H1 (cell line): Measurements from ENCODE around the gene EPN3. TPM values are rescaled to one million over a fixed set of nuclear protein-coding genes. Genes with fewer than 3 reads are reported as not detected.

Source experiments
- ASH2L ChIP-seq: fragments of 200-600, 300-600 bp; sonication (generic); IDR thresholded peaks from one replicate; pipeline ENCODE4 v1.7.1; 2017; ENCODE audit warnings: low read length
- ATF3 ChIP-seq: IDR thresholded peaks from 2 replicates; pipeline ENCODE4 v1.6.1; 2011; ENCODE audit warnings: low read depth, mild to moderate bottlenecking, low read length; ENCODE audit not compliant: insufficient read depth
- BRCA1 ChIP-seq: IDR thresholded peaks from 2 replicates; pipeline ENCODE4 v1.6.1; 2012; ENCODE audit warnings: low read depth, low read length, improper control_type of control experiment
- KDM5A ChIP-seq: fragments of 200-600 bp; IDR thresholded peaks from 2 replicates; pipeline ENCODE4 v1.7.1; 2012; ENCODE audit warnings: mild to moderate bottlenecking, low read length, inconsistent platforms, mixed read lengths
- NANOG ChIP-seq: IDR thresholded peaks from 2 replicates; pipeline ENCODE4 v1.6.1; 2011; ENCODE audit warnings: low read length, low read depth, mild to moderate bottlenecking, inconsistent platforms; ENCODE audit not compliant: insufficient read depth, poor library complexity, severe bottlenecking
- POLR2A ChIP-seq, 2 experiments: IDR thresholded peaks; 1 replicate in 1 of 2; 2 replicates in 1 of 2; pipeline ENCODE4 v1.6.1; 2011; ENCODE audit warnings: low read depth in 2 of 2, low read length in 2 of 2, mild to moderate bottlenecking in 2 of 2; ENCODE audit errors: control extremely low read depth in 1 of 2
- SIRT6 ChIP-seq: IDR thresholded peaks from one replicate; pipeline ENCODE4 v1.7.1; 2012; ENCODE audit warnings: low read length, inconsistent platforms
- SP4 ChIP-seq: IDR thresholded peaks from 2 replicates; pipeline ENCODE4 v1.6.1; 2012; ENCODE audit warnings: low read length, inconsistent platforms
- SUZ12 ChIP-seq: fragments of 200-600 bp; sonication (generic); IDR thresholded peaks from 2 replicates; pipeline ENCODE4 v1.6.1; 2012; ENCODE audit warnings: mild to moderate bottlenecking, inconsistent platforms, low read length, moderate library complexity, mixed read lengths
- TAF1 ChIP-seq: IDR thresholded peaks from 2 replicates; pipeline ENCODE4 v1.6.1; 2011; ENCODE audit warnings: mild to moderate bottlenecking, low read depth, low read length
- TBP ChIP-seq: IDR thresholded peaks from 2 replicates; pipeline ENCODE4 v1.6.1; 2011; ENCODE audit warnings: low read depth, low read length, improper control_type of control experiment
- polyA plus RNA-seq, 7 experiments: library from polyadenylated mRNA; depleted of rRNA in 3 of 7; stranded (reverse) in 5 of 7; unstranded in 2 of 7; fragments of >200 nt in 5 of 7; fragments of 200-250 nt in 2 of 7; gene quantifications; 1 replicate in 5 of 7; 2 replicates in 1 of 7; 4 replicates in 1 of 7; pipeline versions ENCODE4 v1.2.1 to v1.2.3, GENCODE V29; 2011 to 2013; ENCODE audit warnings: missing spikeins in 2 of 7, mixed read lengths in 2 of 7
- total RNA-seq: library from RNA; stranded (reverse); fragmentation: NEBNext Ultra II Directional; extraction: Animal tissue kit (Norgen Biotek cat#: 25700); gene quantifications from 2 replicates; pipeline ENCODE4 v1.2.1, GENCODE V29; 2021
- TF ChIP-seq, protein P1 (sequence below): IDR thresholded peaks from 2 replicates; pipeline ENCODE4 v1.6.1; 2012; ENCODE audit warnings: inconsistent platforms
- TF ChIP-seq, protein P2 (sequence below): fragments of 300-600 bp; sonication (generic); IDR thresholded peaks from 2 replicates; pipeline ENCODE4 v1.7.1; 2012; ENCODE audit warnings: low read length, moderate library complexity, mild to moderate bottlenecking, inconsistent platforms; ENCODE audit not compliant: insufficient replicate concordance

EPN3 gene
- total and polyA plus RNA-seq, 2 of the 8 experiments (the other 6 are each of a cell fraction or from before 2014, with no cell fraction given) = 6.7 to 7.9 TPM

DNA sequence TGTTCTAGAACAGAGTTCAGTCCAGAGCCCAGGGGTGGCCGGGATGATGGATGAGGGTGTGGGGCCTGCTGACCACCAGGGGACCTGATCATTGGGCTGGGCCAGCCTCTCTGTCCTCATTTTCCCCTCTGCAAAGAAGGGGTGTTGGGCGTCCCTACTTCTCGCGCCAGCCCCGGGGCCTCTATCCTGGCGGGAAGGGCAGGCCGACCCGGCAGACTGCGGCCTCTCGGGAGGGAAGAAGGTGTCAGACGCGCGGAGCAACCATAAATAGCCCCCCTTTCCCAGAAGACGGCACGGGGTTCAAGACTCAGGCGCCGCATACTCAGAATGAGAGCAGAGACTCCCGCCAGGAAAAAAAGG is 26.0 kb downstream of the EPN3 start (continued):
- TF ChIP-seq TBP (no peak), ATF3 (no peak), BRCA1 (no peak), TAF1 (no peak), SUZ12 (0 out of 2 replicates have a peak, but pooled peaks have one; percentile 4), SP4 (no peak), SIRT6 (no peak), ASH2L (no peak), POLR2A (IDR thresholded peaks at IDR 0.05; ENCODE audit: control extremely low read depth in 1 of 2, low read depth in 2 of 2, low read length in 2 of 2) (no peak), NANOG (no peak), KDM5A (no peak)
- TF ChIP-seq, protein P1, sequence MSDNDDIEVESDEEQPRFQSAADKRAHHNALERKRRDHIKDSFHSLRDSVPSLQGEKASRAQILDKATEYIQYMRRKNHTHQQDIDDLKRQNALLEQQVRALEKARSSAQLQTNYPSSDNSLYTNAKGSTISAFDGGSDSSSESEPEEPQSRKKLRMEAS = no peak
- TF ChIP-seq, protein P2, sequence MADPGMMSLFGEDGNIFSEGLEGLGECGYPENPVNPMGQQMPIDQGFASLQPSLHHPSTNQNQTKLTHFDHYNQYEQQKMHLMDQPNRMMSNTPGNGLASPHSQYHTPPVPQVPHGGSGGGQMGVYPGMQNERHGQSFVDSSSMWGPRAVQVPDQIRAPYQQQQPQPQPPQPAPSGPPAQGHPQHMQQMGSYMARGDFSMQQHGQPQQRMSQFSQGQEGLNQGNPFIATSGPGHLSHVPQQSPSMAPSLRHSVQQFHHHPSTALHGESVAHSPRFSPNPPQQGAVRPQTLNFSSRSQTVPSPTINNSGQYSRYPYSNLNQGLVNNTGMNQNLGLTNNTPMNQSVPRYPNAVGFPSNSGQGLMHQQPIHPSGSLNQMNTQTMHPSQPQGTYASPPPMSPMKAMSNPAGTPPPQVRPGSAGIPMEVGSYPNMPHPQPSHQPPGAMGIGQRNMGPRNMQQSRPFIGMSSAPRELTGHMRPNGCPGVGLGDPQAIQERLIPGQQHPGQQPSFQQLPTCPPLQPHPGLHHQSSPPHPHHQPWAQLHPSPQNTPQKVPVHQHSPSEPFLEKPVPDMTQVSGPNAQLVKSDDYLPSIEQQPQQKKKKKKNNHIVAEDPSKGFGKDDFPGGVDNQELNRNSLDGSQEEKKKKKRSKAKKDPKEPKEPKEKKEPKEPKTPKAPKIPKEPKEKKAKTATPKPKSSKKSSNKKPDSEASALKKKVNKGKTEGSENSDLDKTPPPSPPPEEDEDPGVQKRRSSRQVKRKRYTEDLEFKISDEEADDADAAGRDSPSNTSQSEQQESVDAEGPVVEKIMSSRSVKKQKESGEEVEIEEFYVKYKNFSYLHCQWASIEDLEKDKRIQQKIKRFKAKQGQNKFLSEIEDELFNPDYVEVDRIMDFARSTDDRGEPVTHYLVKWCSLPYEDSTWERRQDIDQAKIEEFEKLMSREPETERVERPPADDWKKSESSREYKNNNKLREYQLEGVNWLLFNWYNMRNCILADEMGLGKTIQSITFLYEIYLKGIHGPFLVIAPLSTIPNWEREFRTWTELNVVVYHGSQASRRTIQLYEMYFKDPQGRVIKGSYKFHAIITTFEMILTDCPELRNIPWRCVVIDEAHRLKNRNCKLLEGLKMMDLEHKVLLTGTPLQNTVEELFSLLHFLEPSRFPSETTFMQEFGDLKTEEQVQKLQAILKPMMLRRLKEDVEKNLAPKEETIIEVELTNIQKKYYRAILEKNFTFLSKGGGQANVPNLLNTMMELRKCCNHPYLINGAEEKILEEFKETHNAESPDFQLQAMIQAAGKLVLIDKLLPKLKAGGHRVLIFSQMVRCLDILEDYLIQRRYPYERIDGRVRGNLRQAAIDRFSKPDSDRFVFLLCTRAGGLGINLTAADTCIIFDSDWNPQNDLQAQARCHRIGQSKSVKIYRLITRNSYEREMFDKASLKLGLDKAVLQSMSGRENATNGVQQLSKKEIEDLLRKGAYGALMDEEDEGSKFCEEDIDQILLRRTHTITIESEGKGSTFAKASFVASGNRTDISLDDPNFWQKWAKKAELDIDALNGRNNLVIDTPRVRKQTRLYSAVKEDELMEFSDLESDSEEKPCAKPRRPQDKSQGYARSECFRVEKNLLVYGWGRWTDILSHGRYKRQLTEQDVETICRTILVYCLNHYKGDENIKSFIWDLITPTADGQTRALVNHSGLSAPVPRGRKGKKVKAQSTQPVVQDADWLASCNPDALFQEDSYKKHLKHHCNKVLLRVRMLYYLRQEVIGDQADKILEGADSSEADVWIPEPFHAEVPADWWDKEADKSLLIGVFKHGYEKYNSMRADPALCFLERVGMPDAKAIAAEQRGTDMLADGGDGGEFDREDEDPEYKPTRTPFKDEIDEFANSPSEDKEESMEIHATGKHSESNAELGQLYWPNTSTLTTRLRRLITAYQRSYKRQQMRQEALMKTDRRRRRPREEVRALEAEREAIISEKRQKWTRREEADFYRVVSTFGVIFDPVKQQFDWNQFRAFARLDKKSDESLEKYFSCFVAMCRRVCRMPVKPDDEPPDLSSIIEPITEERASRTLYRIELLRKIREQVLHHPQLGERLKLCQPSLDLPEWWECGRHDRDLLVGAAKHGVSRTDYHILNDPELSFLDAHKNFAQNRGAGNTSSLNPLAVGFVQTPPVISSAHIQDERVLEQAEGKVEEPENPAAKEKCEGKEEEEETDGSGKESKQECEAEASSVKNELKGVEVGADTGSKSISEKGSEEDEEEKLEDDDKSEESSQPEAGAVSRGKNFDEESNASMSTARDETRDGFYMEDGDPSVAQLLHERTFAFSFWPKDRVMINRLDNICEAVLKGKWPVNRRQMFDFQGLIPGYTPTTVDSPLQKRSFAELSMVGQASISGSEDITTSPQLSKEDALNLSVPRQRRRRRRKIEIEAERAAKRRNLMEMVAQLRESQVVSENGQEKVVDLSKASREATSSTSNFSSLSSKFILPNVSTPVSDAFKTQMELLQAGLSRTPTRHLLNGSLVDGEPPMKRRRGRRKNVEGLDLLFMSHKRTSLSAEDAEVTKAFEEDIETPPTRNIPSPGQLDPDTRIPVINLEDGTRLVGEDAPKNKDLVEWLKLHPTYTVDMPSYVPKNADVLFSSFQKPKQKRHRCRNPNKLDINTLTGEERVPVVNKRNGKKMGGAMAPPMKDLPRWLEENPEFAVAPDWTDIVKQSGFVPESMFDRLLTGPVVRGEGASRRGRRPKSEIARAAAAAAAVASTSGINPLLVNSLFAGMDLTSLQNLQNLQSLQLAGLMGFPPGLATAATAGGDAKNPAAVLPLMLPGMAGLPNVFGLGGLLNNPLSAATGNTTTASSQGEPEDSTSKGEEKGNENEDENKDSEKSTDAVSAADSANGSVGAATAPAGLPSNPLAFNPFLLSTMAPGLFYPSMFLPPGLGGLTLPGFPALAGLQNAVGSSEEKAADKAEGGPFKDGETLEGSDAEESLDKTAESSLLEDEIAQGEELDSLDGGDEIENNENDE = no peak
